ENCODE data around the gene PALM.

The PALM gene

GRCh38 chr19:787536-787935 lies 78.8 kb downstream of the PALM start:
- no peak for DNase-seq
- H3K27me3 ChIP-seq = no peaks in the 10 kb centered on the region
- H3K4me1 ChIP-seq = peaks cover 0 to 10% (median 4%) of the 10 kb centered on the region in 4 donors
- intact Hi-C loops (cut with DNase I; ENCODE audit: low total_unique reads) = no loop called here
- no peak overlapping the region for H3K4me3 ChIP-seq
- no peak overlapping the region for H3K27ac ChIP-seq
- no peaks in the 10 kb centered on the region for H3K36me3 ChIP-seq
- no peak for TF ChIP-seq CTCF (IDR thresholded peaks at IDR 0.05)
- no peaks in the 10 kb centered on the region for H3K9me3 ChIP-seq

GRCh38 chr19:788686-788982 lies 79.9 kb downstream of the PALM start:
- intact Hi-C loops (cut with DNase I; ENCODE audit: low total_unique reads) = no loop called here
- Histone ChIP-seq H3K4me3 (no peak overlapping the region), H3K27ac (no peak overlapping the region), H3K27me3 (no peaks in the 10 kb centered on the region), H3K9me3 (no peaks in the 10 kb centered on the region), H3K36me3 (no peaks in the 10 kb centered on the region), H3K4me1 (no peaks in the 10 kb centered on the region)
- no peak for TF ChIP-seq CTCF (IDR thresholded peaks at IDR 0.05)
- no peak for DNase-seq

GRCh38 chr19:788983-789700 lies 80.4 kb downstream of the PALM start:
- TF ChIP-seq CTCF (IDR thresholded peaks at IDR 0.05) = no peak
- H3K4me1 ChIP-seq = no peaks in the 10 kb centered on the region
- H3K4me3 ChIP-seq = no peak overlapping the region
- H3K9me3 ChIP-seq = no peaks in the 10 kb centered on the region
- no peaks in the 10 kb centered on the region for H3K36me3 ChIP-seq
- no peak for DNase-seq
- intact Hi-C loops (cut with DNase I; ENCODE audit: low total_unique reads) = no loop called here
- H3K27ac ChIP-seq = no peak overlapping the region
- H3K27me3 ChIP-seq = no peaks in the 10 kb centered on the region

- no peak for TF ChIP-seq CTCF (IDR thresholded peaks at IDR 0.05)
- Histone ChIP-seq H3K9me3 (no peaks in the 10 kb centered on the region), H3K4me3 (no peak overlapping the region), H3K4me1 (no peaks in the 10 kb centered on the region), H3K27me3 (no peaks in the 10 kb centered on the region), H3K36me3 (no peaks in the 10 kb centered on the region), H3K27ac (no peak overlapping the region)
- DNase-seq = no peak
- intact Hi-C loops (cut with DNase I; ENCODE audit: low total_unique reads) = no loop called here
These were observed 80.9 kb downstream of the PALM start for GRCh38 chr19:789701-790060.

GRCh38 chr19:791007-791566 lies 82.4 kb downstream of the PALM start:
- DNase-seq = no peak
- Histone ChIP-seq H3K9me3 (no peaks in the 10 kb centered on the region), H3K27me3 (no peaks in the 10 kb centered on the region), H3K4me1 (peaks cover 7 to 12% (median 10%) of the 10 kb centered on the region in 4 donors), H3K4me3 (no peak overlapping the region), H3K36me3 (no peaks in the 10 kb centered on the region), H3K27ac (no peak overlapping the region)
- intact Hi-C loops (cut with DNase I; ENCODE audit: low total_unique reads) = no loop called here
- TF ChIP-seq CTCF (IDR thresholded peaks at IDR 0.05) = no peak
